Caco-2 (cell line): ENCODE results near the gene FOXP1. TPM values are rescaled to one million over a fixed set of nuclear protein-coding genes. Genes with fewer than 3 reads are reported as not detected.
A peak's percentile ranks its signal among the peaks of the same experiment; 100 is the strongest.

Experiments
- BruUV-seq: library from RNA; stranded (reverse); fragments of 400-500 nt; replicated peaks from 2 replicates; lab custom pipeline; 2021; lab: Mats Ljungman, UMichigan
- CTCF ChIA-PET: fragments of 300-600 bp; sonication (Branson Sonifier 250); formaldehyde crosslinking; loops from one replicate; lab custom pipeline; 2022; ENCODE audit warnings: antibody characterized with exemption; lab: Charles Lee
- POLR2A ChIA-PET: fragments of 300-600 bp; sonication (Branson Sonifier 250); formaldehyde crosslinking; loops from one replicate; lab custom pipeline; 2022; ENCODE audit warnings: antibody characterized with exemption; lab: Charles Lee
- DNase-seq, 2 experiments: peaks; one replicate each; pipeline versions ENCODE4 v3.0.0 to v3.0.0-alpha.2; 2020 to 2022
- H3K27me3 ChIP-seq: replicated peaks from 2 replicates; pipeline ENCODE4 v1.6.0; 2011; ENCODE audit warnings: low read length; ENCODE audit not compliant: control insufficient read depth, insufficient read depth
- H3K36me3 ChIP-seq: 2 replicates; pipeline ENCODE4 v1.5.1; 2011; ENCODE audit warnings: low read length; ENCODE audit not compliant: control insufficient read depth, insufficient read depth
- H3K4me1 ChIP-seq: fragments of 250-450 bp; sonication (Bioruptor Pico); 2 replicates; pipeline ENCODE4 v1.5.1; 2020; ENCODE audit warnings: mild to moderate bottlenecking
- H3K4me3 ChIP-seq: 2 replicates; pipeline ENCODE4 v1.5.1; 2011; ENCODE audit warnings: low read depth, mild to moderate bottlenecking, control low read depth, low read length
- H3K9me3 ChIP-seq: fragments of 250-450 bp; sonication (Bioruptor Pico); 2 replicates; pipeline ENCODE4 v1.5.1; 2020; ENCODE audit warnings: mild to moderate bottlenecking, moderate library complexity
- H3K27ac Mint-ChIP-seq: one replicate; pipeline ENCODE4 v1.8.0; 2022; ENCODE audit warnings: mixed read lengths; ENCODE audit not compliant: unreplicated experiment
- H3K27me3 Mint-ChIP-seq: one replicate; pipeline ENCODE4 v1.8.0; 2022; ENCODE audit warnings: mixed read lengths; ENCODE audit not compliant: insufficient read depth, unreplicated experiment
- H3K36me3 Mint-ChIP-seq: one replicate; pipeline ENCODE4 v1.8.0; 2022; ENCODE audit warnings: mild to moderate bottlenecking, mixed read lengths; ENCODE audit not compliant: insufficient read depth, unreplicated experiment
- H3K4me1 Mint-ChIP-seq: one replicate; pipeline ENCODE4 v1.8.0; 2022; ENCODE audit warnings: low read depth, mixed read lengths; ENCODE audit not compliant: unreplicated experiment
- H3K4me3 Mint-ChIP-seq: one replicate; pipeline ENCODE4 v1.8.0; 2022; ENCODE audit warnings: mild to moderate bottlenecking, moderate library complexity, mixed read lengths; ENCODE audit not compliant: unreplicated experiment
- H3K9me3 Mint-ChIP-seq: one replicate; pipeline ENCODE4 v1.8.0; 2022; ENCODE audit warnings: mixed read lengths; ENCODE audit not compliant: unreplicated experiment
- intact Hi-C: fragments of 100-400 bp; cut with micrococcal nuclease; formaldehyde crosslinking; loops from one replicate; pipeline ENCODE4 v1.10.0; 2022; ENCODE audit not compliant: unreplicated experiment
- total RNA-seq: library from RNA; stranded (reverse); gene quantifications from 2 replicates; pipeline ENCODE4 v1.2.3, GENCODE V29; 2022
- TF ChIP-seq, protein P1 (sequence below), 2 experiments: fragments of 200-600 bp in 1 of 2; IDR thresholded peaks; 1 replicate in 1 of 2; 2 replicates in 1 of 2; pipeline versions ENCODE4 v1.5.1 to v1.8.0; 2011 to 2022; ENCODE audit warnings: antibody characterized with exemption in 1 of 2, control low read depth in 1 of 2, inconsistent platforms in 1 of 2, low read depth in 1 of 2, low read length in 1 of 2, mild to moderate bottlenecking in 1 of 2, moderate library complexity in 1 of 2; ENCODE audit not compliant: insufficient read depth in 1 of 2, severe bottlenecking in 1 of 2, unreplicated experiment in 1 of 2

FOXP1 gene
- total RNA-seq, 1 experiment from 2014 or later: 131 TPM

DNA sequence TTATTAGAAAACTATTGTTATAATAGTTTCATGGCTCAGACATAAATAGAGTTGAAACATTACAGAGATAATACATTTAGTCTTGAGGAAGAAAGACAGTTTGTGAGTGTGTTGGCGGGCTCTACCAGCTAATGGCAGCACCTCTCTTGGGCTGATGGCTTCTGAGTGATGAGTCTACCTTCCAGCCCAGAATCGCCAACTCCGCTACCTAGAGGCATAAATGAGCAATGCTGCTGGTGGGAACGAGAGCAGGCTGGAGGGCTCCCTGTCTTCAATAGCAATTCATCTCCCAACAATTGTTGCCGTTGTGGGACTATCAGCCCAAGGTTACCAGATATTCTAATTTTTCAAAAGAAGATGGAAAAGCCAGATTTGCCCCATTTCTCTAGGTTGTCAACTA, 388.7 kb downstream of the FOXP1 start:
- Histone ChIP-seq H3K36me3 (no peaks in the 10 kb centered on the region), H3K4me1 (peaks cover 47% of the 10 kb centered on the region), H3K4me3 (no peak overlapping the region), H3K27me3 (no peaks in the 10 kb centered on the region), H3K9me3 (no peaks in the 10 kb centered on the region)
- no TSS peak for BruUV-seq
- Mint-ChIP-seq H3K27ac (no peak overlapping the region), H3K9me3 (no peaks in the 10 kb centered on the region), H3K36me3 (peaks cover 12% of the 10 kb centered on the region), H3K4me3 (no peak overlapping the region), H3K4me1 (peaks cover 38% of the 10 kb centered on the region), H3K27me3 (no peaks in the 10 kb centered on the region)
- DNase-seq: no peak
- ChIA-PET POLR2A (no interaction called here), CTCF (interaction anchor here (0.6 kb wide), 1 partner anchor 9 kb away, joined by 3 read pairs; no protein-coding TSS in a partner anchor)
- TF ChIP-seq, protein P1, sequence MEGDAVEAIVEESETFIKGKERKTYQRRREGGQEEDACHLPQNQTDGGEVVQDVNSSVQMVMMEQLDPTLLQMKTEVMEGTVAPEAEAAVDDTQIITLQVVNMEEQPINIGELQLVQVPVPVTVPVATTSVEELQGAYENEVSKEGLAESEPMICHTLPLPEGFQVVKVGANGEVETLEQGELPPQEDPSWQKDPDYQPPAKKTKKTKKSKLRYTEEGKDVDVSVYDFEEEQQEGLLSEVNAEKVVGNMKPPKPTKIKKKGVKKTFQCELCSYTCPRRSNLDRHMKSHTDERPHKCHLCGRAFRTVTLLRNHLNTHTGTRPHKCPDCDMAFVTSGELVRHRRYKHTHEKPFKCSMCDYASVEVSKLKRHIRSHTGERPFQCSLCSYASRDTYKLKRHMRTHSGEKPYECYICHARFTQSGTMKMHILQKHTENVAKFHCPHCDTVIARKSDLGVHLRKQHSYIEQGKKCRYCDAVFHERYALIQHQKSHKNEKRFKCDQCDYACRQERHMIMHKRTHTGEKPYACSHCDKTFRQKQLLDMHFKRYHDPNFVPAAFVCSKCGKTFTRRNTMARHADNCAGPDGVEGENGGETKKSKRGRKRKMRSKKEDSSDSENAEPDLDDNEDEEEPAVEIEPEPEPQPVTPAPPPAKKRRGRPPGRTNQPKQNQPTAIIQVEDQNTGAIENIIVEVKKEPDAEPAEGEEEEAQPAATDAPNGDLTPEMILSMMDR (IDR thresholded peaks at IDR 0.05; ENCODE audit: insufficient read depth in 1 of 2, low read depth in 1 of 2, low read length in 1 of 2, severe bottlenecking in 1 of 2, unreplicated experiment in 1 of 2): no peak
- intact Hi-C loops: no loop called here

DNA sequence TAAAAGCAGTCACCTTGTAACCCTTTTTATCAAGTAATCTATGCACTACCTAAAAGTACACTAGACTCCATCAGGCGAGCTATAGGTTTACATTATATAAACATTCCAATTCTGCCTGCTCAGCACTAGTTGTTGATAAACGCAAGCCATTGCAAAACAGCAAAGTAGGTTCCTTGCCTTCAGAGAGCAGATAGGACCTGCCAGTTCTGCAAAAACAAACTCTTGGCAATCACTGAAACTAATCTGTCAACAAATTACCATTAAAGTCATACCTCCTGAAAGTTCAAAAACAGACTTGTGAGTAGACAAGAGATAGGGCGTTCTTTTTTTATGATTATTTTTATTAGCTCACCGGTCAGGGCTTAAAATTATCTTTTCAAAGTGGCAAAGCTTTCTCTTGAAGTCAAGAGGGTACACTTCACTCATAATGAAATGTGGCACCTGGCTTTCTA, 392.5 kb downstream of the FOXP1 start:
- no peak overlapping the region for H3K4me3 Mint-ChIP-seq
- TF ChIP-seq, protein P1 (IDR thresholded peaks at IDR 0.05; ENCODE audit: insufficient read depth in 1 of 2, low read depth in 1 of 2, low read length in 1 of 2, severe bottlenecking in 1 of 2, unreplicated experiment in 1 of 2): peak in 1 of 2 experiments; percentile 5
- peak overlapping the region; percentile 74 for H3K27ac Mint-ChIP-seq

DNA sequence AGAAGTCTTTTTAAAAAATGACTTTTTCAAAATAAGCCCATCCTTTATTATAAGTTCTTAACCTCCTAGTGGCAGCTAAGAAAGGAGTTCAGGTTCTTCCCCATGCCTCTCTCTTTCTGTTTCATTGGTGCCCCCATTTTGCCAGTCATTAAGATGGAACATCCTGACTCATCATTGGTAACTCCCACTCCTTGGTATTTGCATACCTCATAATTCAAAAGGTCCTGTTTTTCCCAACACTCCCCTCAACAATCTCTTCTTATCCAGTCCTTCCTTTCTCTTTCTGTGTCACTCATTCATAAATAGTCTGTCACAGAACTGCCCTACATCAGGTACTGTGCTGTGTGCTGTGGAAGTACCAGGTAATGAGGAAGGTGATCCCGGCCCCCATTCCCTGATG, 394.0 kb downstream of the FOXP1 start:
- no peak for DNase-seq
- BruUV-seq: no TSS peak
- Histone ChIP-seq H3K4me3 (no peak overlapping the region), H3K27me3 (no peaks in the 10 kb centered on the region), H3K36me3 (no peaks in the 10 kb centered on the region), H3K9me3 (no peaks in the 10 kb centered on the region), H3K4me1 (peaks cover 51% of the 10 kb centered on the region)
- intact Hi-C loops: no loop called here
- Mint-ChIP-seq H3K4me3 (peak overlapping the region; percentile 21), H3K27ac (peak overlapping the region; percentile 74), H3K4me1 (peaks cover 54% of the 10 kb centered on the region), H3K9me3 (no peaks in the 10 kb centered on the region), H3K36me3 (peaks cover 20% of the 10 kb centered on the region), H3K27me3 (no peaks in the 10 kb centered on the region)
- ChIA-PET POLR2A (interaction anchor here (1.2 kb wide), 1 partner anchor 21 kb away, joined by 4 read pairs; no protein-coding TSS in a partner anchor), CTCF (interaction anchor here (0.9 to 1.0 kb wide), 2 partner anchors 19 to 36 kb away, joined by 3 to 5 read pairs; no protein-coding TSS in a partner anchor)
- TF ChIP-seq, protein P1 (IDR thresholded peaks at IDR 0.05; ENCODE audit: insufficient read depth in 1 of 2, low read depth in 1 of 2, low read length in 1 of 2, severe bottlenecking in 1 of 2, unreplicated experiment in 1 of 2): no peak

More for the DNA sequence above, 392.5 kb downstream of the FOXP1 start:
- H3K27me3 Mint-ChIP-seq: no peaks in the 10 kb centered on the region
- H3K4me1 ChIP-seq: peaks cover 59% of the 10 kb centered on the region
- no peaks in the 10 kb centered on the region for H3K9me3 Mint-ChIP-seq
- H3K27me3 ChIP-seq: no peaks in the 10 kb centered on the region
- H3K36me3 Mint-ChIP-seq: peaks cover 12% of the 10 kb centered on the region
- ChIA-PET POLR2A (interaction anchor here (0.5 to 1.8 kb wide), 4 partner anchors 17 to 362 kb away, joined by 3 to 12 read pairs (median 5); no protein-coding TSS in a partner anchor), CTCF (interaction anchor here (0.8 to 1.4 kb wide), 5 partner anchors 12 to 63 kb away, joined by 3 to 5 read pairs (median 4); no protein-coding TSS in a partner anchor)
- no peaks in the 10 kb centered on the region for H3K36me3 ChIP-seq
- DNase-seq: peak; percentile 75 to 77
- no peaks in the 10 kb centered on the region for H3K9me3 ChIP-seq
- H3K4me1 Mint-ChIP-seq: peaks cover 52% of the 10 kb centered on the region
- no peak overlapping the region for H3K4me3 ChIP-seq
- intact Hi-C loops: loop anchor here (1.0 to 2.0 kb wide), 6 partner anchors 17 to 126 kb away; no protein-coding TSS in a partner anchor
- no TSS peak for BruUV-seq
